GM13976 (cell line): ENCODE data around the gene RAB4A.
"Not testable (repeated sequence)": the region's sequence is repeated elsewhere in the genome, so short reads cannot be mapped to it uniquely, and the experiment has no call there.

Experiments used
- DNase-seq: peaks from one replicate; pipeline ENCODE4 v3.0.0; 2012; ENCODE audit warnings: low spot score
- CTCF ChIP-seq: IDR thresholded peaks from 2 replicates; pipeline ENCODE4 v1.5.1; 2012; ENCODE audit warnings: borderline replicate concordance, mild to moderate bottlenecking; ENCODE audit not compliant: insufficient read depth; ENCODE audit errors: extremely low read depth, missing control alignments, control extremely low read depth
- in situ Hi-C: fragments of 300-500 bp; cut with MboI; formaldehyde crosslinking; loops from one replicate; pipeline ENCODE4 v1.12.0; 2022; ENCODE audit warnings: low sequenced_read_pairs, mixed read lengths, inconsistent platforms; ENCODE audit not compliant: unreplicated experiment

Gene RAB4A

GRCh38 chr1:229288516-229288915 lies 17.6 kb downstream of the RAB4A start:
- TF ChIP-seq CTCF: no peak
- in situ Hi-C loops: no loop called here
- no peak for DNase-seq

- DNase-seq, in situ Hi-C loops: not testable (repeated sequence)
These were observed 20.8 kb downstream of the RAB4A start for GRCh38 chr1:229291686-229292085.

- no peak for DNase-seq
- in situ Hi-C loops: no loop called here
- no peak for TF ChIP-seq CTCF
These were observed 22.8 kb downstream of the RAB4A start for GRCh38 chr1:229293528-229294204.

- no peak for TF ChIP-seq CTCF
- in situ Hi-C loops: no loop called here
- no peak for DNase-seq
These were observed 24.8 kb downstream of the RAB4A start for GRCh38 chr1:229295745-229296144.

GRCh38 chr1:229296541-229296941 lies 25.6 kb downstream of the RAB4A start:
- no peak for DNase-seq
- no peak for TF ChIP-seq CTCF
- in situ Hi-C loops: no loop called here

- in situ Hi-C loops: no loop called here
- no peak for DNase-seq
- TF ChIP-seq CTCF: no peak
These were observed 26.8 kb downstream of the RAB4A start for GRCh38 chr1:229297746-229298145.

GRCh38 chr1:229298420-229298819 lies 27.5 kb downstream of the RAB4A start:
- in situ Hi-C loops: no loop called here
- TF ChIP-seq CTCF: no peak
- no peak for DNase-seq
